ENCODE data around the gene ASPG. TPM values are rescaled to one million over a fixed set of nuclear protein-coding genes. Genes with fewer than 3 reads are reported as not detected.
A peak's percentile ranks its signal among the peaks of the same experiment; 100 is the strongest.

The ASPG gene
- total RNA-seq, 2 donors from 2014 or later, result 78.5 to 161 TPM

- no peaks in the 10 kb centered on the region for H3K36me3 ChIP-seq
- TF ChIP-seq CTCF (IDR thresholded peaks at IDR 0.05), result no peak
- peaks cover 0 to 50% of the 10 kb centered on the region in 2 donors for H3K4me1 ChIP-seq
- H3K27me3 ChIP-seq, result peaks cover 0 to 14% of the 10 kb centered on the region in 2 donors
- no peak for DNase-seq (ENCODE audit: low spot score)
- H3K27ac ChIP-seq, result no peak overlapping the region
- H3K4me3 ChIP-seq, result peak overlapping the region; percentile 21 to 64
- no peaks in the 10 kb centered on the region for H3K9me3 ChIP-seq
These were observed 50.5 kb downstream of the ASPG start for GRCh38 chr14:104135904-104136471.

GRCh38 chr14:104136472-104137296 lies 51.2 kb downstream of the ASPG start:
- H3K4me1 ChIP-seq, result peaks cover 0 to 50% of the 10 kb centered on the region in 2 donors
- peaks cover 0 to 14% of the 10 kb centered on the region in 2 donors for H3K27me3 ChIP-seq
- no peaks in the 10 kb centered on the region for H3K36me3 ChIP-seq
- no peak overlapping the region for H3K27ac ChIP-seq
- no peaks in the 10 kb centered on the region for H3K9me3 ChIP-seq
- H3K4me3 ChIP-seq, result peak overlapping the region; percentile 21 to 64
- DNase-seq (ENCODE audit: low spot score), result no peak
- no peak for TF ChIP-seq CTCF (IDR thresholded peaks at IDR 0.05)

- H3K27me3 ChIP-seq, result peaks cover 0 to 14% of the 10 kb centered on the region in 2 donors
- no peak for DNase-seq (ENCODE audit: low spot score)
These were observed 52.0 kb downstream of the ASPG start for GRCh38 chr14:104137297-104138097.

GRCh38 chr14:104138098-104138717 lies 52.7 kb downstream of the ASPG start, which contains the start of gene KIF26A:
TSS of gene KIF26A (plus strand) at chr14:104138587. CDS start at chr14:104138723, 136 bp downstream.
- no peak for TF ChIP-seq CTCF (IDR thresholded peaks at IDR 0.05)
- no peak for DNase-seq (ENCODE audit: low spot score)
- peaks cover 0 to 14% of the 10 kb centered on the region in 2 donors for H3K27me3 ChIP-seq
- H3K36me3 ChIP-seq, result no peaks in the 10 kb centered on the region
- H3K9me3 ChIP-seq, result no peaks in the 10 kb centered on the region
- peak within 1 kb of the TSS; percentile 50 to 64 for H3K4me3 ChIP-seq
- peaks cover 0 to 50% of the 10 kb centered on the region in 2 donors for H3K4me1 ChIP-seq
- H3K27ac ChIP-seq, result peak within 1 kb of the TSS; percentile 50 to 66

More at GRCh38 chr14:104137297-104138097, 52.0 kb downstream of the ASPG start:
- TF ChIP-seq CTCF (IDR thresholded peaks at IDR 0.05), result peak; percentile 96
- Histone ChIP-seq H3K4me1 (peaks cover 0 to 50% of the 10 kb centered on the region in 2 donors), H3K27ac (peak overlapping the region; percentile 50 to 66), H3K4me3 (peak overlapping the region; percentile 50 to 64), H3K36me3 (no peaks in the 10 kb centered on the region), H3K9me3 (no peaks in the 10 kb centered on the region)

- Histone ChIP-seq H3K9me3 (no peaks in the 10 kb centered on the region), H3K27ac (peak overlapping the region; percentile 1 to 66), H3K4me3 (peak overlapping the region; percentile 50 to 64), H3K27me3 (peaks cover 0 to 14% of the 10 kb centered on the region in 2 donors), H3K36me3 (no peaks in the 10 kb centered on the region), H3K4me1 (peaks cover 0 to 50% of the 10 kb centered on the region in 2 donors)
- no peak for TF ChIP-seq CTCF (IDR thresholded peaks at IDR 0.05)
- no peak for DNase-seq (ENCODE audit: low spot score)
These were observed 53.4 kb downstream of the ASPG start for GRCh38 chr14:104138718-104139459.
